Measurements from ENCODE around the gene KAZN. TPM values are rescaled to one million over a fixed set of nuclear protein-coding genes. Genes with fewer than 3 reads are reported as not detected.

The KAZN gene
- polyA plus RNA-seq, 1 of the 3 experiments (the other 2 are of a cell fraction): 6.8 TPM

GRCh38 chr1:14952626-14953314 lies 354.3 kb downstream of the KAZN start:
- Histone ChIP-seq H3K9me2 (no peaks in the 10 kb centered on the region), H3F3A (replicated peaks; ENCODE audit: insufficient read depth) (no peaks in the 10 kb centered on the region), H3K4me3 (ENCODE audit: low read depth in 2 of 2, low read length in 1 of 2) (no peak overlapping the region), H3K27ac (ENCODE audit: low read depth in 2 of 2, low read length in 1 of 2) (no peak overlapping the region), H3K9me3 (no peaks in the 10 kb centered on the region), H3K36me3 (replicated peaks in 1 of 2; ENCODE audit: control insufficient read depth in 1 of 2, insufficient read depth in 2 of 2, low read length in 1 of 2) (peaks cover 0 to 4% of the 10 kb centered on the region in 2 experiments), H4K20me1 (ENCODE audit: insufficient read depth) (peaks cover 4% of the 10 kb centered on the region; the same call in 1 of the 2 replicates), H3K4me2 (no peak overlapping the region), H3K27me3 (ENCODE audit: insufficient read depth) (no peaks in the 10 kb centered on the region), H3K79me2 (ENCODE audit: insufficient read depth) (peaks cover 96% of the 10 kb centered on the region), H3K4me1 (ENCODE audit: control insufficient read depth in 1 of 2, insufficient read depth in 2 of 2, low read depth in 1 of 2, low read length in 1 of 2) (peaks cover 0 to 1% of the 10 kb centered on the region in 2 experiments; a peak in 3 of 4 replicates), H3K9ac (no peak overlapping the region), H2AFZ (ENCODE audit: low read depth) (no peak overlapping the region)
- ChIA-PET POLR2A (no interaction called here), CTCF (interaction anchor here (1.2 kb wide), 1 partner anchor 75 kb away, joined by 5 read pairs; no protein-coding TSS in a partner anchor)
- no peak for TF ChIP-seq EP300 (IDR thresholded peaks at IDR 0.05; ENCODE audit: borderline replicate concordance in 1 of 2, low read depth in 1 of 2, low read length in 1 of 2)
- TF ChIP-seq ZBTB33 (IDR thresholded peaks at IDR 0.05; ENCODE audit: borderline replicate concordance, low read depth): no peak
- TF ChIP-seq POLR2AphosphoS5 (IDR thresholded peaks at IDR 0.05; ENCODE audit: low read depth, low read length): no peak
- TF ChIP-seq GABPA (IDR thresholded peaks at IDR 0.05; ENCODE audit: low read depth): no peak
- no peak for TF ChIP-seq RCOR1 (IDR thresholded peaks at IDR 0.05; ENCODE audit: low read length)
- no peak for TF ChIP-seq REST (IDR thresholded peaks at IDR 0.05; ENCODE audit: low read depth, low read length)
- TF ChIP-seq RFX5 (IDR thresholded peaks at IDR 0.05; ENCODE audit: low read length): no peak
- no peak for TF ChIP-seq SIN3A (IDR thresholded peaks at IDR 0.05; ENCODE audit: borderline replicate concordance, low read depth, low read length)
- no peak for TF ChIP-seq TAF1 (IDR thresholded peaks at IDR 0.05; ENCODE audit: borderline replicate concordance, low read depth, low read length)
- TF ChIP-seq FOXJ3 (CRISPR knock-in tag; IDR thresholded peaks at IDR 0.05): no peak
- TF ChIP-seq FOSL2 (IDR thresholded peaks at IDR 0.05; ENCODE audit: borderline replicate concordance, low read depth): no peak
- TF ChIP-seq RAD21 (IDR thresholded peaks at IDR 0.05; ENCODE audit: low read length): no peak
- no peak for TF ChIP-seq ELF1 (IDR thresholded peaks at IDR 0.05)
- TF ChIP-seq PBX3 (IDR thresholded peaks at IDR 0.05): no peak
- no peak for TF ChIP-seq MAX (IDR thresholded peaks at IDR 0.05; ENCODE audit: low read depth)
- no peak for TF ChIP-seq NFIC (IDR thresholded peaks at IDR 0.05; ENCODE audit: borderline replicate concordance)
- WGBS (ENCODE audit: low lambda C conversion rate): 97% methylated on average over 6 of the region's 11 CpGs
- no peak for DNase-seq
